GM19043 (cell line): ENCODE results near the gene EMD.
"Not testable (repeated sequence)": the region's sequence is repeated elsewhere in the genome, so short reads cannot be mapped to it uniquely, and the experiment has no call there.

Experiments
- ATAC-seq: cut with Tn5 transposase; IDR thresholded peaks from one replicate; pipeline ENCODE4 v1.9.1; 2021; ENCODE audit warnings: low read depth; ENCODE audit not compliant: unreplicated experiment

The EMD gene

GRCh38 chrX:154378799-154379568, at the start of gene EMD:
Gene EMD, plus strand, starts transcription at chrX:154379295. Its CDS starts 190 bp downstream, at chrX:154379485.
- peak; percentile 76 for ATAC-seq

GRCh38 chrX:154332561-154332960, 46.5 kb upstream of the EMD start:
- ATAC-seq, result no peak

GRCh38 chrX:154333116-154333515, 46.0 kb upstream of the EMD start:
- ATAC-seq, result no peak

- ATAC-seq, result peak; percentile 71
These were observed 45.2 kb upstream of the EMD start for GRCh38 chrX:154333837-154334271.

GRCh38 chrX:154334496-154334895, 44.6 kb upstream of the EMD start:
- ATAC-seq, result no peak

GRCh38 chrX:154341399-154342298, 37.4 kb upstream of the EMD start:
- peak; percentile 74 for ATAC-seq

GRCh38 chrX:154343063-154343462, 36.0 kb upstream of the EMD start:
- ATAC-seq, result not testable (repeated sequence)

- not testable (repeated sequence) for ATAC-seq
These were observed 35.5 kb upstream of the EMD start for GRCh38 chrX:154343620-154344019.

GRCh38 chrX:154348114-154348531, 31.0 kb upstream of the EMD start:
- ATAC-seq, result no peak

GRCh38 chrX:154348646-154349358, 30.3 kb upstream of the EMD start:
- no peak for ATAC-seq

- no peak for ATAC-seq
These were observed 29.6 kb upstream of the EMD start for GRCh38 chrX:154349359-154349935.

GRCh38 chrX:154349979-154350378, 29.1 kb upstream of the EMD start:
- ATAC-seq, result no peak

- no peak for ATAC-seq
These were observed 28.5 kb upstream of the EMD start for GRCh38 chrX:154350429-154351182.

- ATAC-seq, result no peak
These were observed 27.7 kb upstream of the EMD start for GRCh38 chrX:154351183-154352011.

GRCh38 chrX:154352012-154352401, 27.1 kb upstream of the EMD start:
- no peak for ATAC-seq

- ATAC-seq, result no peak
These were observed 26.6 kb upstream of the EMD start for GRCh38 chrX:154352466-154352865.

GRCh38 chrX:154353172-154353843, 25.8 kb upstream of the EMD start:
- ATAC-seq, result no peak

- no peak for ATAC-seq
These were observed 25.1 kb upstream of the EMD start for GRCh38 chrX:154354013-154354412.
